K562 (cell line): ENCODE measurements around the gene PYDC1. TPM values are rescaled to one million over a fixed set of nuclear protein-coding genes. Genes with fewer than 3 reads are reported as not detected.

ENCODE experiments used
- BCLAF1 ChIP-seq, 2 experiments: fragments of 450-650 bp in 1 of 2; IDR thresholded peaks; 2 replicates each; pipeline ENCODE4 v1.6.1; 2011 to 2017; ENCODE audit warnings: low read depth in 2 of 2, antibody characterized with exemption in 1 of 2, borderline replicate concordance in 1 of 2, low read length in 1 of 2, mild to moderate bottlenecking in 1 of 2, mixed read lengths in 1 of 2; ENCODE audit not compliant: control insufficient read depth in 1 of 2
- ELF1 ChIP-seq: fragments of 200-800 bp; sonication (Bioruptor generic); IDR thresholded peaks from 2 replicates; pipeline ENCODE4 v1.6.1; 2016; ENCODE audit warnings: missing genetic modification characterization, missing compliant biosample characterization
- FOXM1 ChIP-seq, 2 experiments: fragments of 450-650 bp in 1 of 2; sonication (generic) in 1 of 2; formaldehyde crosslinking in 1 of 2; IDR thresholded peaks; 2 replicates each; pipeline versions ENCODE4 v1.6.1 to v1.9.0; 2017 to 2022; ENCODE audit warnings: low read depth in 2 of 2, mild to moderate bottlenecking in 2 of 2, missing genetic modification reagents in 1 of 2, moderate library complexity in 1 of 2
- NCOA6 ChIP-seq: fragments of 450-650 bp; IDR thresholded peaks from 2 replicates; pipeline ENCODE4 v1.6.1; 2017; ENCODE audit warnings: mild to moderate bottlenecking
- POLR2A ChIP-seq: fragments of 450-650 bp; conservative IDR thresholded peaks from 2 replicates; pipeline ENCODE4 v1.6.1; 2016
- PTRF ChIP-seq: fragments of 450-650 bp; IDR thresholded peaks from 2 replicates; pipeline ENCODE4 v1.6.1; 2016; ENCODE audit warnings: mild to moderate bottlenecking, missing genetic modification characterization, missing compliant biosample characterization
- SMAD4 ChIP-seq: fragments of 250-450 bp; sonication (Bioruptor Pico); conservative IDR thresholded peaks from 2 replicates; pipeline ENCODE4 v1.8.0; 2021; ENCODE audit warnings: inconsistent platforms, mild to moderate bottlenecking, moderate library complexity
- U2AF1 ChIP-seq: fragments of 200-400 bp; formaldehyde crosslinking; optimal IDR thresholded peaks from 2 replicates; pipeline ENCODE3; 2017; ENCODE audit warnings: mild to moderate bottlenecking, low read depth, low read length, moderate library complexity
- ZBTB8A ChIP-seq: fragments of 450-650 bp; IDR thresholded peaks from 2 replicates; pipeline ENCODE4 v1.6.1; 2018; ENCODE audit warnings: mild to moderate bottlenecking, moderate library complexity; ENCODE audit not compliant: partially characterized antibody
- ZFPM2 ChIP-seq: fragments of 250-450 bp; sonication (Bioruptor Pico); IDR thresholded peaks from 2 replicates; pipeline ENCODE4 v1.5.1; 2022; ENCODE audit warnings: mild to moderate bottlenecking
- ZMIZ1 ChIP-seq, 2 experiments: fragments of 150-350 bp in 1 of 2; IDR thresholded peaks; 2 replicates each; pipeline ENCODE4 v1.6.1; 2012 to 2016; ENCODE audit warnings: low read depth in 2 of 2, low read length in 2 of 2, mild to moderate bottlenecking in 1 of 2, moderate library complexity in 1 of 2
- polyA plus RNA-seq, 8 experiments: library from polyadenylated mRNA; depleted of rRNA in 4 of 8; stranded (reverse) in 5 of 8; unstranded in 3 of 8; fragments of >200 nt; fragmentation: Nextera tagmentation in 2 of 8; fragmentation: Illumina TruSeq in 1 of 8; extraction: Ambion mirVana in 2 of 8; extraction: Trizol in 1 of 8; gene quantifications; 2 replicates each; pipeline versions ENCODE4 v1.2.1 to v1.2.3, GENCODE V29; 2011 to 2014; ENCODE audit warnings: inconsistent platforms in 1 of 8, missing spikeins in 1 of 8
- total RNA-seq, 7 experiments: library from RNA; depleted of rRNA in 6 of 7; stranded (reverse); fragments of >200 nt in 6 of 7; fragmentation: Illumina TruSeq in 2 of 7; extraction: Trizol in 2 of 7; gene quantifications; 2 replicates each; pipeline versions ENCODE4 v1.2.1 to v1.2.3, GENCODE V29; 2011 to 2021; ENCODE audit warnings: low replicate concordance in 1 of 7

The PYDC1 gene
- total and polyA plus RNA-seq, 9 of the 15 experiments (the other 6 are each of a cell fraction or from before 2014, with no cell fraction given) = not detected

DNA sequence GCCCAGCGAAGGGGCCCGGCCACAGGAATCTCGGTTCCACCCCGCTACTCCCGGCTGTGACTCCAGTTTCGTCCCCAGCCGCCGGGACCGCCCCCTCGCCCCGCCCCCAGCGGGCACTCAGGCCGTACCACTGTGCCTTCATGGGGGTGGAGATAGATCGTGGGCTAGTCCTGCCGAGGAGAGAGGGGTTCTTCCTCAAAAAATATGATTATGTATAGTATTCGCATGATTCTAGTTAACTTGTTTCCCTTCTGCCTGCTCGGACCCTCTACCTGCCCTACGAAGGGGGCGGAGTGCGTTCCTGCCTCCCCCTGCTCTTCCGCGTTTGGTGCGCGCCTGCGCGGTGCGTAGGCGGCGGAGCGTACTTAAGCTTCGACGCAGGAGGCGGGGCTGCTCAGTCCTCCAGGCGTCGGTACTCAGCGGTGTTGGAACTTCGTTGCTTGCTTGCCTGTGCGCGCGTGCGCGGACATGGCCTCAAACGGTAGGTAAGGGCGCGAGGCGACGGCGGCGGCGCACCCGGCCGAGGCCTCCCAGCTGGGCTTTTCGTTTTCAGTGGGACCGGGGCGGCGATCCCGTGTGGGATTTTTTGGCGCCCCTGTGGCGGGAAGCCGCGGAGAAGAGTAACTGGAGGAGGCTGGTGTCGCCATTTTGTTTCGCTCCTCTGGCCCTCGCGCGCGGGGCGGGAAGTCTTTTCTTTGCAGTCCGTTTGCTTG, 37.0 kb downstream of the PYDC1 start, which contains the start of gene FUS (continued):
- TF ChIP-seq BCLAF1 (IDR thresholded peaks at IDR 0.05; ENCODE audit: borderline replicate concordance in 1 of 2, control insufficient read depth in 1 of 2, low read depth in 2 of 2, low read length in 1 of 2) (peak in 1 of 2 experiments; percentile 100; a peak in 2 of 4 replicates), POLR2A (peak; percentile 100), ZMIZ1 (IDR thresholded peaks at IDR 0.05; ENCODE audit: low read depth in 2 of 2, low read length in 2 of 2) (peak in 1 of 2 experiments; percentile 95; a peak in 2 of 4 replicates), SMAD4 (CRISPR knock-in tag) (peak; percentile 50), NCOA6 (no peak), ZFPM2 (CRISPR knock-in tag) (0 out of 2 replicates have a peak, but pooled peaks have one; percentile 77), FOXM1 (IDR thresholded peaks at IDR 0.05; ENCODE audit: low read depth) (peak; percentile 81; the same call in 1 of the 2 replicates), FOXM1 (CRISPR knock-in tag; IDR thresholded peaks at IDR 0.05; ENCODE audit: low read depth) (peak; percentile 95; the same call in 1 of the 2 replicates), U2AF1 (peak; percentile 98), PTRF (tag) (no peak), ELF1 (tag) (peak; percentile 40; the same call in 1 of the 2 replicates), ZBTB8A (no peak)
